HCT116 (cell line): ENCODE measurements around the gene SYT9. TPM values are rescaled to one million over a fixed set of nuclear protein-coding genes. Genes with fewer than 3 reads are reported as not detected.
"Not testable (repeated sequence)": the region's sequence is repeated elsewhere in the genome, so short reads cannot be mapped to it uniquely, and the experiment has no call there.

Experiments used
- ATAC-seq: fragments of 200-7000 bp; cut with Tn5 transposase; 2 replicates; pipeline ENCODE4 v1.9.1; 2020; ENCODE audit warnings: mild to moderate bottlenecking, moderate library complexity
- BruUV-seq: library from RNA; stranded (reverse); fragments of 400-500 nt; replicated peaks from 2 replicates; lab custom pipeline; 2021; lab: Mats Ljungman, UMichigan
- CTCF ChIA-PET: fragments of 300-600 bp; sonication (Branson Sonifier 250); formaldehyde crosslinking; loops from one replicate; lab custom pipeline; 2021; ENCODE audit warnings: antibody characterized with exemption; lab: Charles Lee
- POLR2A ChIA-PET: fragments of 300-600, 350-600 bp; sonication (Branson Sonifier 250); formaldehyde crosslinking; loops from one replicate; lab custom pipeline; 2021; ENCODE audit warnings: antibody characterized with exemption; lab: Charles Lee
- RAD21 ChIA-PET, 2 experiments: fragments of 300-600 bp; sonication (Branson Sonifier 250); formaldehyde crosslinking; loops; one replicate each; lab custom pipeline; 2023; ENCODE audit warnings: low total read pairs in 2 of 2; ENCODE audit not compliant: uncharacterized antibody in 2 of 2, unreplicated experiment in 2 of 2, low non-redundant PET in 1 of 2; lab: Charles Lee
- DNase-seq: peaks from one replicate; pipeline ENCODE4 v3.0.0-alpha.2; 2010; ENCODE audit warnings: low read depth, low spot score
- H2AFZ ChIP-seq: fragments of 200-600 bp; shearing (Covaris generic), sonication (generic); 2 replicates; pipeline ENCODE4 v1.6.1; 2017; ENCODE audit warnings: low read depth, mixed run types, mixed read lengths, antibody characterized with exemption, low read length; ENCODE audit not compliant: poor library complexity, severe bottlenecking
- H3K27ac ChIP-seq: 2 replicates; pipeline ENCODE4 v1.5.1; 2012; ENCODE audit warnings: low read depth, low read length
- H3K27me3 ChIP-seq: fragments of 200-600 bp; sonication (generic); 2 replicates; pipeline ENCODE4 v1.6.1; 2016; ENCODE audit warnings: mixed run types, low read length, mixed read lengths; ENCODE audit not compliant: insufficient read depth
- H3K36me3 ChIP-seq, 2 experiments: fragments of 200-500 bp in 1 of 2; fragments of 200-600 bp in 1 of 2; sonication (Bioruptor generic) in 1 of 2; sonication (generic) in 1 of 2; 2 replicates each; pipeline versions ENCODE4 v1.5.1 to v1.6.1; 2014 to 2016; ENCODE audit warnings: low read length in 2 of 2, inconsistent platforms in 1 of 2, mixed read lengths in 1 of 2, mixed run types in 1 of 2; ENCODE audit not compliant: insufficient read depth in 2 of 2, control insufficient read depth in 1 of 2
- H3K4me1 ChIP-seq, 2 experiments: fragments of 200-600 bp in 1 of 2; sonication (generic) in 1 of 2; 2 replicates each; pipeline versions ENCODE4 v1.5.1 to v1.6.1; 2012 to 2017; ENCODE audit warnings: low read length in 2 of 2, inconsistent platforms in 1 of 2, mild to moderate bottlenecking in 1 of 2, mixed read lengths in 1 of 2, mixed run types in 1 of 2, moderate library complexity in 1 of 2; ENCODE audit not compliant: insufficient read depth in 2 of 2, control insufficient read depth in 1 of 2
- H3K4me2 ChIP-seq: fragments of 200-600 bp; sonication (generic); 2 replicates; pipeline ENCODE4 v1.6.1; 2017; ENCODE audit warnings: mixed run types, low read length, mixed read lengths
- H3K4me3 ChIP-seq, 2 experiments: fragments of 200-600 bp in 1 of 2; sonication (generic) in 1 of 2; replicated peaks in 1 of 2; 2 replicates each; pipeline ENCODE4 v1.5.1; 2011 to 2016; ENCODE audit warnings: low read length in 2 of 2, control low read depth in 1 of 2, low read depth in 1 of 2, mild to moderate bottlenecking in 1 of 2, mixed read lengths in 1 of 2, mixed run types in 1 of 2
- H3K79me2 ChIP-seq: fragments of 200-600 bp; sonication (generic); 2 replicates; pipeline ENCODE4 v1.6.1; 2017; ENCODE audit warnings: mild to moderate bottlenecking, mixed run types, low read length, moderate library complexity, mixed read lengths; ENCODE audit not compliant: insufficient read depth
- H3K9ac ChIP-seq: fragments of 200-600 bp; sonication (generic); 2 replicates; pipeline ENCODE4 v1.6.1; 2016; ENCODE audit warnings: low read length, mixed read lengths
- H3K9me2 ChIP-seq: fragments of 200-600 bp; sonication (generic), shearing (Covaris generic); 2 replicates; pipeline ENCODE4 v1.6.1; 2017; ENCODE audit warnings: mixed run types, mild to moderate bottlenecking, moderate library complexity; ENCODE audit not compliant: insufficient read depth
- H3K9me3 ChIP-seq, 2 experiments: fragments of 200-500 bp in 1 of 2; fragments of 200-600 bp in 1 of 2; sonication (Bioruptor generic) in 1 of 2; sonication (generic) in 1 of 2; 2 replicates each; pipeline ENCODE4 v1.6.1; 2014 to 2017; ENCODE audit warnings: low read length in 2 of 2, mixed read lengths in 2 of 2, inconsistent platforms in 1 of 2, low read depth in 1 of 2, mild to moderate bottlenecking in 1 of 2, mixed run types in 1 of 2, moderate library complexity in 1 of 2; ENCODE audit not compliant: control insufficient read depth in 1 of 2, insufficient read depth in 1 of 2
- H4K20me1 ChIP-seq: fragments of 200-600 bp; sonication (generic), shearing (Covaris generic); 2 replicates; pipeline ENCODE4 v1.6.1; 2017; ENCODE audit warnings: mixed run types, mild to moderate bottlenecking, moderate library complexity; ENCODE audit not compliant: insufficient read depth
- CBX3 ChIP-seq: IDR thresholded peaks from 2 replicates; pipeline ENCODE4 v1.6.1; 2012; ENCODE audit warnings: low read depth
- CEBPB ChIP-seq: IDR thresholded peaks from 2 replicates; pipeline ENCODE4 v1.6.1; 2012; ENCODE audit warnings: low read depth
- EZH2 ChIP-seq: fragments of 200-600 bp; sonication (generic); IDR thresholded peaks from 2 replicates; pipeline ENCODE4 v1.6.1; 2017; ENCODE audit warnings: antibody characterized with exemption, mixed run types
- EZH2phosphoT487 ChIP-seq: fragments of 200-600 bp; IDR thresholded peaks from 2 replicates; pipeline ENCODE4 v1.6.1; 2018; ENCODE audit warnings: antibody characterized with exemption, borderline replicate concordance
- POLR2A ChIP-seq: IDR thresholded peaks from 2 replicates; pipeline ENCODE4 v1.7.0; 2011; ENCODE audit warnings: borderline replicate concordance; ENCODE audit not compliant: insufficient read depth, insufficient read length; ENCODE audit errors: extremely low read depth
- SIN3A ChIP-seq: IDR thresholded peaks from 2 replicates; pipeline ENCODE4 v1.6.1; 2012; ENCODE audit warnings: low read depth
- ZNF274 ChIP-seq: fragments of 200-500 bp; sonication (Bioruptor generic); IDR thresholded peaks from 2 replicates; pipeline ENCODE4 v1.6.1; 2014; ENCODE audit warnings: mild to moderate bottlenecking, low read depth, low read length, inconsistent platforms
- intact Hi-C: fragments of 100-400 bp; cut with micrococcal nuclease; formaldehyde crosslinking; loops from 2 replicates; pipeline ENCODE4 v1.10.0; 2022
- total RNA-seq: library from RNA; stranded (reverse); gene quantifications from one replicate; pipeline ENCODE4 v1.2.1, GENCODE V29; 2021; ENCODE audit not compliant: unreplicated experiment
- TF ChIP-seq, protein P1 (sequence below), 3 experiments: fragments of 200-600 bp in 1 of 3; sonication (generic) in 1 of 3; IDR thresholded peaks in 2 of 3; conservative IDR thresholded peaks in 1 of 3; 2 replicates each; pipeline ENCODE4 v1.5.1; 2012 to 2017; ENCODE audit warnings: low read depth in 2 of 3, low read length in 2 of 3, antibody characterized with exemption in 1 of 3, borderline replicate concordance in 1 of 3, control low read depth in 1 of 3, mild to moderate bottlenecking in 1 of 3, mixed read lengths in 1 of 3, mixed run types in 1 of 3, moderate library complexity in 1 of 3; ENCODE audit not compliant: insufficient read depth in 1 of 3

Gene SYT9
- total RNA-seq, 1 experiment from 2014 or later, result not detected

DNA sequence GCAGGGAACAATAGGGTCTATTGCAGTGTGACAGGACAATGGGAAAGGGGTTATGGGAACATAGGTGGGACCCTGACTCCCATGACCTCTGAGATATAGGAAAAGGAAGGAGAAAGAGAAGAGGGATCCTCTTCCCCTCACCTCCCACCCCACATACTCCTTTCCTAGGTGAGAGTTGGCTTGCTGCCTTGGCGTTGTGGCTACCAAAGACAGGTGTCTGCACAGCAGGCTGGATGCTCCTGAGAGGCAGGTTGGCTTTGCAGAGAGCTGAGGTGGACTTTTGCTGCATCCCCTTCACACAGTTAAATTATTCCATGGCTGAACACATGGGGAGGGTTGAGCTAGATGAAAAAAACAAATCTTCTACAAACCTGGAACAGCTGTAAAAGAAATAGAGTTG, 80.7 kb downstream of the SYT9 start:
- Histone ChIP-seq H3K27ac (no peak overlapping the region), H3K36me3 (no peaks in the 10 kb centered on the region), H3K27me3 (peaks cover 24% of the 10 kb centered on the region; the same call in 1 of the 2 replicates), H2AFZ (no peak overlapping the region), H3K9ac (no peak overlapping the region), H3K9me2 (no peaks in the 10 kb centered on the region), H3K4me1 (no peaks in the 10 kb centered on the region), H3K79me2 (no peaks in the 10 kb centered on the region), H4K20me1 (no peaks in the 10 kb centered on the region), H3K4me3 (no peak overlapping the region), H3K4me2 (no peak overlapping the region), H3K9me3 (no peaks in the 10 kb centered on the region)
- TF ChIP-seq ZNF274 (no peak), EZH2 (no peak), SIN3A (no peak), POLR2A (no peak), EZH2phosphoT487 (no peak)
- intact Hi-C loops, result no loop called here
- ChIA-PET RAD21 (no interaction called here), CTCF (interaction anchor here (1.1 kb wide), 1 partner anchor 21 kb away, joined by 3 read pairs; no protein-coding TSS in a partner anchor), POLR2A (no interaction called here)
- no TSS peak for BruUV-seq
- DNase-seq (no peak), ATAC-seq (no peak)

- H3K9me3 ChIP-seq, result no peaks in the 10 kb centered on the region
- ATAC-seq (no peak), DNase-seq (no peak)
- no peak overlapping the region for H2AFZ ChIP-seq
- H3K9me2 ChIP-seq, result no peaks in the 10 kb centered on the region
- H3K4me2 ChIP-seq, result no peak overlapping the region
- ChIA-PET CTCF (interaction anchor here (1.1 kb wide), 1 partner anchor 20 kb away, joined by 3 read pairs; no protein-coding TSS in a partner anchor), RAD21 (no interaction called here), POLR2A (no interaction called here)
- H3K36me3 ChIP-seq, result no peaks in the 10 kb centered on the region
- intact Hi-C loops, result no loop called here
- H3K79me2 ChIP-seq, result no peaks in the 10 kb centered on the region
- BruUV-seq, result no TSS peak
- H3K9ac ChIP-seq, result no peak overlapping the region
- peaks cover 27% of the 10 kb centered on the region; the same call in 1 of the 2 replicates for H3K27me3 ChIP-seq
- TF ChIP-seq SIN3A, result no peak
- no peak for TF ChIP-seq POLR2A
- TF ChIP-seq EZH2, result no peak
- TF ChIP-seq CBX3, result no peak
- TF ChIP-seq CEBPB, result no peak
- TF ChIP-seq, protein P1, sequence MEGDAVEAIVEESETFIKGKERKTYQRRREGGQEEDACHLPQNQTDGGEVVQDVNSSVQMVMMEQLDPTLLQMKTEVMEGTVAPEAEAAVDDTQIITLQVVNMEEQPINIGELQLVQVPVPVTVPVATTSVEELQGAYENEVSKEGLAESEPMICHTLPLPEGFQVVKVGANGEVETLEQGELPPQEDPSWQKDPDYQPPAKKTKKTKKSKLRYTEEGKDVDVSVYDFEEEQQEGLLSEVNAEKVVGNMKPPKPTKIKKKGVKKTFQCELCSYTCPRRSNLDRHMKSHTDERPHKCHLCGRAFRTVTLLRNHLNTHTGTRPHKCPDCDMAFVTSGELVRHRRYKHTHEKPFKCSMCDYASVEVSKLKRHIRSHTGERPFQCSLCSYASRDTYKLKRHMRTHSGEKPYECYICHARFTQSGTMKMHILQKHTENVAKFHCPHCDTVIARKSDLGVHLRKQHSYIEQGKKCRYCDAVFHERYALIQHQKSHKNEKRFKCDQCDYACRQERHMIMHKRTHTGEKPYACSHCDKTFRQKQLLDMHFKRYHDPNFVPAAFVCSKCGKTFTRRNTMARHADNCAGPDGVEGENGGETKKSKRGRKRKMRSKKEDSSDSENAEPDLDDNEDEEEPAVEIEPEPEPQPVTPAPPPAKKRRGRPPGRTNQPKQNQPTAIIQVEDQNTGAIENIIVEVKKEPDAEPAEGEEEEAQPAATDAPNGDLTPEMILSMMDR (IDR thresholded peaks at IDR 0.05 in 2 of 3, conservative IDR thresholded peaks at IDR 0.05 in 1 of 3; ENCODE audit: borderline replicate concordance in 1 of 3, insufficient read depth in 1 of 3, low read depth in 2 of 3, low read length in 2 of 3), result no peak
- H3K27ac ChIP-seq, result no peak overlapping the region
- no peaks in the 10 kb centered on the region for H4K20me1 ChIP-seq
- H3K4me1 ChIP-seq, result no peaks in the 10 kb centered on the region
- H3K4me3 ChIP-seq, result no peak overlapping the region
Observed at GRCh38 chr11:7332962-7333361, 81.3 kb downstream of the SYT9 start.

DNA sequence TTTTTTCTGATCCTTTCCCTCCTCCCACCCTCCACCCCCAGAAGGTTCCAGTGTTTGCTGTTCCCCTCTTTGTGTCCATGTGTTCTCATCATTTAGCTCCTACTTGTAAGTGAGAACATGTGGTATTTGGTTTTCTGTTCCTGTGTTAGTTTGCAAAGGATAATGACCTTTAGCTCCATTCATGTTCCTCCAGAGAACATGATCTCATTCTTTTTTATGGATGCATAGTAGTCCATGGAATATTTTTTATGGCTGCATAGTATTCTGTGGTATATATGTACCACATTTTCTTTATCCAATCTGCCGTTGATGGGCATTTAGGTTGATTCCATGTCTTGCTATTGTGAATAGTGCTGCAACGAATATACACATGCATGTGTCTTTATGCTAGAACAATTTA, 83.7 kb downstream of the SYT9 start:
- ATAC-seq, H4K20me1 ChIP-seq, H3K4me3 ChIP-seq, H3K9me3 ChIP-seq, H2AFZ ChIP-seq, CTCF ChIA-PET, intact Hi-C loops, BruUV-seq, DNase-seq, H3K9me2 ChIP-seq, RAD21 ChIA-PET, H3K4me2 ChIP-seq, H3K79me2 ChIP-seq, H3K27ac ChIP-seq, POLR2A ChIA-PET, H3K9ac ChIP-seq, H3K36me3 ChIP-seq, H3K4me1 ChIP-seq: not testable (repeated sequence)
- H3K27me3 ChIP-seq, result peaks cover 28% of the 10 kb centered on the region
